Uterus (tissue), 2 donors: Measurements from ENCODE around the gene SLC22A15.

Source experiments
- CTCF ChIP-seq, 4 experiments: fragments of 200-600 bp in 2 of 4; fragments of 450-650 bp in 2 of 4; sonication (generic) in 2 of 4; IDR thresholded peaks; one replicate each; pipeline ENCODE4 v1.5.1; 2016 to 2019; ENCODE audit warnings: antibody characterized with exemption in 4 of 4, mild to moderate bottlenecking in 2 of 4, moderate library complexity in 1 of 4
- POLR2A ChIP-seq, 2 donors: fragments of 450-650 bp; IDR thresholded peaks; one replicate each; pipeline ENCODE4 v1.6.1; 2016; ENCODE audit warnings: antibody characterized with exemption in 2 of 2, mild to moderate bottlenecking in 1 of 2, moderate library complexity in 1 of 2

- TF ChIP-seq POLR2A (IDR thresholded peaks at IDR 0.05) (no peak), CTCF (IDR thresholded peaks at IDR 0.05) (no peak)
Measured at GRCh38 chr1:116076831-116077230, 100.5 kb downstream of the SLC22A15 start.
